ENCODE data around the gene AFF1.

GRCh38 chr4:87100168-87100567, 165.4 kb downstream of the AFF1 start:
- no peak for TF ChIP-seq CTCF (IDR thresholded peaks at IDR 0.05)
- TF ChIP-seq POLR2AphosphoS5 (IDR thresholded peaks at IDR 0.05), result no peak
